22Rv1 (cell line): ENCODE results near the gene LY86.

Experiments used
- H3K27ac ChIP-seq: fragments of 450-650 bp; 2 replicates; pipeline ENCODE4 v1.5.1; 2017
- CTCF ChIP-seq: fragments of 450-650 bp; IDR thresholded peaks from 2 replicates; pipeline ENCODE4 v1.5.1; 2017; ENCODE audit warnings: mild to moderate bottlenecking
- ZFX ChIP-seq: fragments of 450-650 bp; IDR thresholded peaks from 2 replicates; pipeline ENCODE4 v1.6.1; 2017; ENCODE audit warnings: antibody characterized with exemption, borderline replicate concordance

The LY86 gene

GRCh38 chr6:6678185-6678671, 89.7 kb downstream of the LY86 start:
- TF ChIP-seq CTCF: no peak
- TF ChIP-seq ZFX: no peak
- no peak overlapping the region for H3K27ac ChIP-seq

DNA sequence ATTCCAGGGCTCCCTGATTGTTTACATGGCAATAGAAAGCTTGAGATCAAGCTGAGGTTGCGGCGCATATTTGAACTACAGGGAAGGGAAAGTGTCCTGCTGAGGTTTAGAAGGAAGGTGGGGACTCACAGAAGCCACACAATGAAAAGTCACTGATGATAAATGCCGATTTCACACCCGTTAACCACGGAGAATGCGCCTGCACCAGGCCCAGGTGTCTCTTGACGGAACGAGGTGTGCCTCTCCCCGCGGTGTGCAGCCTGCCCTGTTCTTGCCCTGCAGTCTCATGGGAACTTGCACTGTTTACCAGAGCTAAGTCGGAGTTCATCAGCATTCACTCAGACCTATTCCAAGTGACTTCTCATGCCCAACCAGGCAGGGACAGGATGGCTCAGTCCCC, 90.3 kb downstream of the LY86 start:
- no peak overlapping the region for H3K27ac ChIP-seq

DNA sequence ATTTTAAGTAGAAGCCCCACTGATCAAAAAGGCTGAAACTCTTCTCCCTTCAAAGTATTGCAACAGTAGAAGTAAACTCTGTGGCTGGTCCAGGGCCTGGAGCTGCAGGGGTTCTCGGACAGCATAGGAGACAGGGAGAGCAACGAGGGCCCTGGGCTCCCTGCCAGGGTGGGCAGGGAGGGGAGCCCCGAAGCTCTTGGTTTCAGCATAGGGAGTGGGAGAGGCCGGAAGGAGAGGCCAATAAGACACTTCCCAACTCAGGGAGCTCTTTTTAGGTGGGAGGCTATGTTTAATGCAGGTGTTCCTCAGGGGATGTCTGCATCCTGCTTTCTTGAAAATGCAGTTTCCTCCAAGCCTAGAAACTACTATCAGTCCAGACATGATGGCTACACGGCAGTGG, 91.1 kb downstream of the LY86 start:
- TF ChIP-seq ZFX: no peak
- TF ChIP-seq CTCF: no peak
- H3K27ac ChIP-seq: no peak overlapping the region

More for the DNA sequence above, 90.3 kb downstream of the LY86 start:
- TF ChIP-seq CTCF (no peak), ZFX (no peak)

DNA sequence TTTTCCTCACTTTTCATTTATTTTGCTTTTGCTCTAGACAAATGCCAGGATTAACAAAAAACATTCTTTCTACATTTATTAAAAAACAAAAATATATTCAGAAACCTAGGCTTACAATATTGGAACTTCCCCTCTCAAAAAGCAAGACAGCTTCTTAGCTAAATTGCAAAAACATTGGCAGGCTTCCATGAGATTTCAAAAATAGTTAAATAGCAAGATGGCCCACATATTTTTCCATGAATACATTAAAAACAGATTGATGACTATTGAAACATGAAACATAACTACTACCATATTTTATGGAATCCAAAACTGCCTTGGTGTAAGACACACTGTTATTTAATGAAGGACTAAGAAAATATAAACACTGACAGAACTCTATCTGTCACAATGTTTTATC, 92.0 kb downstream of the LY86 start:
- H3K27ac ChIP-seq: no peak overlapping the region
- TF ChIP-seq CTCF (no peak), ZFX (no peak)

DNA sequence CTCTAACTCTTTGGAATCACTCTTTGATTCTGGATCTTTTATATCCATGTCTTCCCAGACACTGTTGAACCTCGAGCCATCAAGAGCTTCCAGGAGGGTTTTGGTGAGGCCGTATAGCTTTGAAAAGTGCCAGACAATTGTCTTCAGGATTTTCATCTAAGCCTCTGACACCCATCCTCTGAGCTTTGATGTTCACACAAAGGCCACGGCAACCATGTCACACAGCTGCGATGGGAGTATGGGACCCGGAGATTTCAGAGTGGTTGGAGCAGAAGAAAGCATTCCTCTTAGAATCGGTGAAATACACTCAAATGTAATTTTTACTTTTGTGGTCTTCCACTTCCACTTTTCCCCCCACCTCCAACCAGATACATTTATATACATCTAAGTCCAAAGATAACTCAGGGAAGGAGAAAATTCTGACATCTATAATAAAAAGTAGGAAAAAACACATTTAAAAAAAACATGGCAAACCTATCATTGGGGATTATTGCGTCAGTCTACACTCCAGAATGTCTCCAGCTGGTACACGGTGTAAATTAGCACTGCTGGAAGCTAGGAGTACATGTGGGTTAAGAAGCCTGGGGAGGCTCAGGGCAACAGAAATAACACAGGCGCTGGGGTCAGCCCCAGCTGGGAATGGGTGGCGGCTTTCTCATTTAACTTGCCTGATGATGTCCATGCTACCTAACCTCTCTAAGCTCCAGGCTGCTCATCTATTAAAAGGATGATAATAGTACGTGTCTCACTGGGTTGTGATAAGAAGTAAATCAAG, 92.7 kb downstream of the LY86 start:
- TF ChIP-seq ZFX (no peak), CTCF (no peak)
- no peak overlapping the region for H3K27ac ChIP-seq

DNA sequence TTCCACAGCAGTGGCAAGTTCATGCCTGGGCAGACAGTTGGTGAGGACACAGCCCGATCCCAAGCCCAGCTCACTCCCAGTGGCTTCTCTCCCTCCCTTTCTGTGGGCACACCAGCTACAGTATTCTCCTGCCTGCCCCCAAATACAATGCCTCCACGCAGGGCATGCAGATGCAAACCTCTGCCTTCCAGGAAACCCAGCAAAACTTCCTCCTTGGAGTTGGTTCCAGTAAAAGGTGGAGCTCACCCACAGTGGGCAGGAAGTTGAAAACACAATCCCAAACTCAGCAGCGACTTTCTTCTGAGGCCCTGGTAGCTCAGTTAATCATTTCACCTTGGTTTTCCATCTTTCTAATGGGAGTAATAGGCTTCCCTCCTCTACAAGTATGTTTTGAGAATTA, 93.7 kb downstream of the LY86 start:
- TF ChIP-seq CTCF: no peak
- no peak for TF ChIP-seq ZFX
- H3K27ac ChIP-seq: no peak overlapping the region
